Measurements from ENCODE around the gene SREBF2. TPM values are rescaled to one million over a fixed set of nuclear protein-coding genes. Genes with fewer than 3 reads are reported as not detected.

SREBF2 gene
- polyA plus RNA-seq, 1 donor from 2014 or later: 73.0 TPM

GRCh38 chr22:41876675-41877074 lies 43.8 kb downstream of the SREBF2 start:
- H3K9me3 ChIP-seq (ENCODE audit: low read length): no peaks in the 10 kb centered on the region
- H3K4me3 ChIP-seq (ENCODE audit: low read length): no peak overlapping the region
- H3K9me2 ChIP-seq (ENCODE audit: insufficient read depth, low read length): no peaks in the 10 kb centered on the region
- H3K36me3 ChIP-seq (ENCODE audit: insufficient read depth, low read length): peaks cover 4% of the 10 kb centered on the region
- H3K4me2 ChIP-seq (ENCODE audit: low read length): no peak overlapping the region
- H2AFZ ChIP-seq (ENCODE audit: low read depth, low read length): no peak overlapping the region
- no peaks in the 10 kb centered on the region for H4K20me1 ChIP-seq (ENCODE audit: insufficient read depth)
- no peaks in the 10 kb centered on the region for H3F3A ChIP-seq (ENCODE audit: insufficient read depth, low read length, poor library complexity, severe bottlenecking)
- H3K9ac ChIP-seq (ENCODE audit: low read length): no peak overlapping the region
- TF ChIP-seq SMC3 (conservative IDR thresholded peaks at IDR 0.05; ENCODE audit: poor library complexity) (no peak), EP300 (conservative IDR thresholded peaks at IDR 0.05; ENCODE audit: poor library complexity, severe bottlenecking) (no peak), REST (IDR thresholded peaks at IDR 0.05; ENCODE audit: borderline replicate concordance) (no peak), CTCF (IDR thresholded peaks at IDR 0.05; ENCODE audit: poor library complexity, severe bottlenecking) (no peak), EZH2 (IDR thresholded peaks at IDR 0.05; ENCODE audit: borderline replicate concordance, insufficient read depth, low read length, poor library complexity, severe bottlenecking) (no peak), TAF1 (IDR thresholded peaks at IDR 0.05; ENCODE audit: low read depth) (no peak), MXI1 (conservative IDR thresholded peaks at IDR 0.05; ENCODE audit: poor library complexity, severe bottlenecking) (no peak), POLR2AphosphoS5 (IDR thresholded peaks at IDR 0.05) (no peak), RAD21 (conservative IDR thresholded peaks at IDR 0.05) (no peak)
- no peaks in the 10 kb centered on the region for H3K79me2 ChIP-seq (replicated peaks; ENCODE audit: insufficient read depth, low read length)
- H3K27ac ChIP-seq (ENCODE audit: low read length): no peak overlapping the region
- H3K27me3 ChIP-seq (ENCODE audit: insufficient read depth, low read depth, low read length): no peaks in the 10 kb centered on the region

GRCh38 chr22:41880653-41881052 lies 47.7 kb downstream of the SREBF2 start:
- TF ChIP-seq POLR2AphosphoS5 (IDR thresholded peaks at IDR 0.05) (no peak), CTCF (IDR thresholded peaks at IDR 0.05; ENCODE audit: poor library complexity, severe bottlenecking) (no peak), SMC3 (conservative IDR thresholded peaks at IDR 0.05; ENCODE audit: poor library complexity) (no peak)
- no peak overlapping the region for H2AFZ ChIP-seq (ENCODE audit: low read depth, low read length)
- no peak overlapping the region for H3K4me3 ChIP-seq (ENCODE audit: low read length)
- no peak overlapping the region for H3K4me2 ChIP-seq (ENCODE audit: low read length)
- H3K9me2 ChIP-seq (ENCODE audit: insufficient read depth, low read length): no peaks in the 10 kb centered on the region
- H3K27me3 ChIP-seq (ENCODE audit: insufficient read depth, low read depth, low read length): no peaks in the 10 kb centered on the region
- H4K20me1 ChIP-seq (ENCODE audit: insufficient read depth): no peaks in the 10 kb centered on the region
- peaks cover 8% of the 10 kb centered on the region for H3K36me3 ChIP-seq (ENCODE audit: insufficient read depth, low read length)
- H3K9me3 ChIP-seq (ENCODE audit: low read length): no peaks in the 10 kb centered on the region
- H3F3A ChIP-seq (ENCODE audit: insufficient read depth, low read length, poor library complexity, severe bottlenecking): no peaks in the 10 kb centered on the region
- no peak overlapping the region for H3K9ac ChIP-seq (ENCODE audit: low read length)
- no peak overlapping the region for H3K27ac ChIP-seq (ENCODE audit: low read length)
- H3K79me2 ChIP-seq (replicated peaks; ENCODE audit: insufficient read depth, low read length): no peaks in the 10 kb centered on the region
